Omental fat pad (tissue), 4 donors: ENCODE data around the gene MAVS. TPM values are rescaled to one million over a fixed set of nuclear protein-coding genes. Genes with fewer than 3 reads are reported as not detected.

Experiments
- ATAC-seq: fragments of 150-250 bp; one replicate; pipeline ENCODE4 v1.9.1; 2016; ENCODE audit warnings: mild to moderate bottlenecking, moderate library complexity; ENCODE audit not compliant: low FRiP score
- DNase-seq: peaks from one replicate; pipeline ENCODE4 v3.0.0-alpha.2; 2019; ENCODE audit warnings: low spot score
- total RNA-seq, 4 donors: library from RNA; depleted of rRNA; stranded (reverse); fragments of >200 nt; gene quantifications; one replicate each; pipeline ENCODE4 v1.1.0, GENCODE V29; 2016
- TF ChIP-seq, protein P1 (sequence below), 3 donors: fragments of 450-650 bp; IDR thresholded peaks; one replicate each; pipeline ENCODE4 v1.5.1; 2016 to 2017; ENCODE audit warnings: antibody characterized with exemption in 3 of 3, mild to moderate bottlenecking in 3 of 3, moderate library complexity in 2 of 3

MAVS gene
- total RNA-seq, 4 donors from 2014 or later = 21.8 to 37.8 (median 29.7) TPM

DNA sequence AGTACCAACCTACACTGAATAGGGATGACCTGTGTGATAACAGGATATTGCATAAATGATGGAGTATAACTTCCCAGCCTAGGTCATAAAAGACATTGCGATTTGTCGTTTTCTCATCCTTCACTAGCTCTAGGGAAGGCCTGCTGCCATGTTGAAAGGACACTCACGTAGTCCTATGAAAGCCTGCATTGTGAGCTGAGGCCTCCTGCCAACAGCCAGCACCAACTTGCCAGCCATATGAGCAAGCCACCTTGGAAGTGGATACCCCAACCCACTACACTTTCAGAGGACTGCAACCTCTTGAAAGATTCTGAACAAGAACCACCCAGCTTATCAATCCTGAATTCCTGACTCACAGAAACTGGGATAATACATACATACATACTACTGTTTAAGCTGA is 39.1 kb downstream of the MAVS start:
- TF ChIP-seq, protein P1, sequence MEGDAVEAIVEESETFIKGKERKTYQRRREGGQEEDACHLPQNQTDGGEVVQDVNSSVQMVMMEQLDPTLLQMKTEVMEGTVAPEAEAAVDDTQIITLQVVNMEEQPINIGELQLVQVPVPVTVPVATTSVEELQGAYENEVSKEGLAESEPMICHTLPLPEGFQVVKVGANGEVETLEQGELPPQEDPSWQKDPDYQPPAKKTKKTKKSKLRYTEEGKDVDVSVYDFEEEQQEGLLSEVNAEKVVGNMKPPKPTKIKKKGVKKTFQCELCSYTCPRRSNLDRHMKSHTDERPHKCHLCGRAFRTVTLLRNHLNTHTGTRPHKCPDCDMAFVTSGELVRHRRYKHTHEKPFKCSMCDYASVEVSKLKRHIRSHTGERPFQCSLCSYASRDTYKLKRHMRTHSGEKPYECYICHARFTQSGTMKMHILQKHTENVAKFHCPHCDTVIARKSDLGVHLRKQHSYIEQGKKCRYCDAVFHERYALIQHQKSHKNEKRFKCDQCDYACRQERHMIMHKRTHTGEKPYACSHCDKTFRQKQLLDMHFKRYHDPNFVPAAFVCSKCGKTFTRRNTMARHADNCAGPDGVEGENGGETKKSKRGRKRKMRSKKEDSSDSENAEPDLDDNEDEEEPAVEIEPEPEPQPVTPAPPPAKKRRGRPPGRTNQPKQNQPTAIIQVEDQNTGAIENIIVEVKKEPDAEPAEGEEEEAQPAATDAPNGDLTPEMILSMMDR (IDR thresholded peaks at IDR 0.05) = no peak
- DNase-seq (no peak), ATAC-seq (no peak)

DNA sequence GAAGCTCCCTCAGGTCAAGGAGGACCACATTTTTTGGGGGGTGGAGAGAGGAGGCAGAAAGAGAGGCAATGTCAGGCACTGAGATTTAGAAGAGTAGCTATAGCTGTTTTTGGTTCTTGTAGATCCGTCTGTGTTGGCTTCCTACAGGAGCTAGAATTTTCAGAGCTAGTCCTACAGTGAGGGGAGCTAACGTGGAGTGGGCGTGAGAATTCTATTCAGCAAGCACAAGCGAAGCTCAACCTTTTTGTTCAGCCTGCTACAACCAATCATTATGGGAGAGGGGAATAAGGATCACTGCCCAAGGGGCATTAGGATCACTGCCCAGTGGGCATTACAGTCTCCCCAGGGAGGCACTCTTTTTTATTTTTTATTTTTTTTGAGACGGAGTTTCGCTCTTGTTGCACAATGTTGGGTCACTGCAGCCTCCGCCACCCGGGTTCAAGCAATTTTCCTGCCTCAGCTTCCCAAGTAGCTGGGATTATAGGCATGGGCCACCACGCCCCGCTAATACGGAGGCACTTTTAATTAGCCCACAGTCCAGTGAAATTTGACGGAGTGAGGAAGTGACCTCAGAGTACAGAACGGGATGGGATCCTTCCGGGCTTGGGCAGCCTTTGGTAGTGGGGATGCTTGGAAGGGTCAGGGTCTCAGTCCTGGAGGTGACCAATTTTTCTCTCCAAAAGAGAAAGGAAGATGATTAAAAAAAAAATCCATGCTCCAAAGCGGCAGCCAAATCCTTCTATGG is 41.4 kb downstream of the MAVS start:
- peak; percentile 1 for DNase-seq
- TF ChIP-seq, protein P1 (IDR thresholded peaks at IDR 0.05) = no peak
- ATAC-seq = no peak

DNA sequence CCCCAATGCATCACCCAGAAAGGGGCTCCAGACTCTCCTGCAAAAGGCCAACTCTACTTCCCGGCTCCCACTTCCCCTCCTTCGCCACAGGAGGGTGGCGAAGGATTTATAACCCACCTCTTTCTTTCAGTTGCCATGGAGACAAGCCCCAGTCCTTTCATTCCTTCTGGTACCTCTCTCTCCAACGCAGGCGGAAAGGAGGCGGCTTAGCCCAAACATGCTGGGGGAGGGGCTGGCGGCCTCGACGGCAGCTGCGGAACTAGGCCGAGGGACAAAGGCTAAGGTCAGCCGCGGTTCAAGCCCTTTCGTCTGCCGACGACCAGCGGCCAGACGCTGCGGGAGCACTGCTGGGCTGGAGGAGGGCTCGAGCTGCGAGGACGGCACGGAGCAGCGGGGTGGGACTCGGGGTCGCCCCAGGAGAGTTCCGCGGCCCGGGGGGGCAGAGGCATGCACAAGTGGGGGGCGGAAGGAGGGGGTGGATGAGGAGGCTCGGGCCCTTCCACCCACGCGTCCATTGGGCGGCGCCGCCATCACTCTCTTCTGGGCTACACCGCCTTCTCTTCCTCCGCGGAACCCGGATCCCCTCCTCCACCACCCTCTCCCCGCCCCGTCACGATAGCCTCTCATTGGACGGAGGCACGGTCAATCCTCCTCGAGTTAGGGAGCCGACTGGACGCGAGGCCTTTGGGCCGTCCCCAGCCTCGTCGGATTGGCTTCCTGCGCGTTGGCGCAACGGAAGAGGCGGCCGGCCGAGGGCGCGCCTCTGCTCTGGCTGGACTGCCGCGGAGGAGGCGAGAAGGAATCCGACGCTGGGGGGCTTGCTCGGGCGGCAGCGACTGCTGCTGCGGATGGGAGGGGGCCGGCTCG is 42.2 kb downstream of the MAVS start, which contains the start of gene PANK2:
TSS of gene PANK2 (plus strand) at position 766 of the 867 bp plus-strand sequence.
- peak; percentile 98 for DNase-seq
- peak; percentile 98 for ATAC-seq
- TF ChIP-seq, protein P1 (IDR thresholded peaks at IDR 0.05) = peak in 1 of 3 donors; percentile 3

DNA sequence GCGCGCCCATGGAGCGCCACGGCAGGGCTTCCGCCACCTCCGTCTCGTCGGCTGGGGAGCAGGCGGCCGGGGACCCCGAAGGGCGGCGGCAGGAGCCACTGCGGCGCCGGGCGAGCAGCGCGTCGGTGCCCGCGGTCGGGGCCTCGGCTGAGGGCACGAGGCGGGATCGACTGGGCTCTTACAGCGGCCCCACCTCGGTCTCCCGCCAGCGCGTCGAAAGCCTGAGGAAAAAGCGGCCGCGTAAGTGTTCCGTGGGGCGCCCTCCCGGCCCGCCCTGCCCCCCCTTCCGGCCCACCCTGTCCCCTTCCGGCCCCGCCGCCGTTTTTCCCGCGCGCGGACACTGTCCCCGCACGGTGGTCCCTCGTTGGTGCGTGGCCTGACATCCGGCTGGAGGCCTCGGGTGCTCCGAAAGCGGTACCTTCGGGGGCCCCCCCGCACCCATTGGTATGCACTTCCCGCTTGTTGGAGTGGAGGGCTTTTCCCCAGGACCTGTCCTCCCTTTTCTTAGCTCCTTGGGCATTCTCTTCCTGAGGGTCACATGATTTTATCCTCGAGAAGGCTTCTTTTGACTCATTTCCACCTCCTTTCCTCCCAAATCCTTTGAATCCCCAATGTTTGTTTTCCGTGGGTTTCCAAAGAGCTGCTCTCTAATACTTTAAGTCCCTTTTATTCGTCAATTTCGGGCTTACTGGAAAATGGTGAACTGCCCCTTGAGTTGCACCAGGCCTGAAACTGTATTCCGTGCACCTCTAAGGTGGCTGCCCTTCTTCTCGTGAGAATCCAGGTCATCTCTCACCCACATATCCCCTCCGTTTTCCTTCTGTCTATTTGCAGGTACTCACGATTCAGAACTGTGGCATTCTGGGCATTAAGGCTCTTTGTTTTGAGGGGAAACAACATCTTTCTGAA is 43.1 kb downstream of the MAVS start:
- TF ChIP-seq, protein P1 (IDR thresholded peaks at IDR 0.05) = no peak
- ATAC-seq (peak; percentile 24), DNase-seq (peak; percentile 34)

DNA sequence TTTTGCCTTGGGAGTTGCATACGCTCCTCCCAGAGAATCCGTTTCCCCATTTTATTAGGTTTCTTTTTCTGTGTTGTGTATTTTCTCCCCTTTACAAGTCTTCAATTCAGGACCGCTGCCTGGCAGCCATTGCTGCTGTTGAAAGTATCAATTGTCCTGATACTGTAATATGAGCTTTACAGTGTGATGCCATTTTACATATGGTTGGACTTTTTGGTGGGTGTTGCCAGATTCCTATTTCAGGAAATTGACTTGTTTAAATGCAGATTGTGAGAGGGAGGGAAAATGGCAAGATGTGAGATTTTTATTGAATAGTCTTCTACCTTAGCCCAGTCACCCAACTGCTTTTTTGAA is 43.7 kb downstream of the MAVS start:
- DNase-seq (no peak), ATAC-seq (no peak)
- TF ChIP-seq, protein P1 (IDR thresholded peaks at IDR 0.05) = no peak

DNA sequence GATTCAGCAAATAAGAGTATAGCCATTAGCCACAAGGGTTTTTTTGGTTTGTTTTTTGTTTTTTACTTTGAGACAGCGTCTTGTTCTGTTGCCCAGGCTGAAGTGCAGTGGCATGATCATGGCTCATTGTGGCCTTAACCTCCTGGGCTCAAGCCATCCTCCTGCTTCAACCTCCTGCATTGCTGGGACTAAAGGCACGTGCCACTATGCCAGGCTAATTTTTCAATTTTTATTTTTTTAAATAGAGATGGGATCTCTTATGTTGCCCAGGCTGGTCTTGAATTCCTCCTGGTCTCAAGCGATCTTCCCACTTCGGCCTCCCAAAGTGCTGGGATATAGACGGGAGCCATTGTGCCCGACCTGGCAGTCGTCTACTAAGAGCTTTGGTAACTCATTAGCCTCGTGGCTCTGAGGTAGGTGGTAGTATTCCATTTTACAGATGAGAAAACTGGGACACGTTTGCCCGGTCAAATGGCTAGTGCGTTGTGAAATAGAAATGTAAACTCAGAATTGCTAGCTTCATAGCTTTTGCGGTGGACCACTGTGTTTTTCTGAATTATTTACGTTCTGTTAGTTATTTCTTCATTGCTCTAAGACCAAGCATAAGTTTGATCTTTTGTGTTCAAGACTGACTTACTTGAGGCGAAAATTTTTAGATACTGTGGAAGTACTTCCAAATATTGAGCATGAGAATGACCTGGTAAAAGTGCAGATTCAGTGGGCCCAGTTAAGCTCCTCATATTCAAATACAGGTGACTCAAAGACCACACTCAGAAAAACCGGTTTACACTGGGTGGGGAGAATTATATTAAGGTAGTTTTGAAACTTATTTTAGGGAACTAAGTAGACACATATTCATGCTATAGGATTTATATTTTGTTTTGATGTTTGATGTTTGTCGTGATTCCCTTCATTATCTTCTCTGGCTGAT is 44.6 kb downstream of the MAVS start:
- TF ChIP-seq, protein P1 (IDR thresholded peaks at IDR 0.05) = no peak
- ATAC-seq (no peak), DNase-seq (no peak)
